CD4-positive, alpha-beta T cell treated with Interleukin-17A for 4 hours (primary cell): ENCODE data around the gene PAXIP1.

Experiments used
- DNase-seq: peaks from one replicate; pipeline ENCODE4 v3.0.0-alpha.2; 2020; ENCODE audit warnings: mixed read lengths

Gene PAXIP1

GRCh38 chr7:154911411-154911810, 91.5 kb downstream of the PAXIP1 start:
- no peak for DNase-seq

GRCh38 chr7:154910977-154911376, 91.9 kb downstream of the PAXIP1 start:
- DNase-seq = no peak

- DNase-seq = no peak
Observed at GRCh38 chr7:154910125-154910524, 92.8 kb downstream of the PAXIP1 start.

- no peak for DNase-seq
Observed at GRCh38 chr7:154909241-154910105, 93.5 kb downstream of the PAXIP1 start.

GRCh38 chr7:154907651-154908620, 95.0 kb downstream of the PAXIP1 start:
- no peak for DNase-seq

DNA sequence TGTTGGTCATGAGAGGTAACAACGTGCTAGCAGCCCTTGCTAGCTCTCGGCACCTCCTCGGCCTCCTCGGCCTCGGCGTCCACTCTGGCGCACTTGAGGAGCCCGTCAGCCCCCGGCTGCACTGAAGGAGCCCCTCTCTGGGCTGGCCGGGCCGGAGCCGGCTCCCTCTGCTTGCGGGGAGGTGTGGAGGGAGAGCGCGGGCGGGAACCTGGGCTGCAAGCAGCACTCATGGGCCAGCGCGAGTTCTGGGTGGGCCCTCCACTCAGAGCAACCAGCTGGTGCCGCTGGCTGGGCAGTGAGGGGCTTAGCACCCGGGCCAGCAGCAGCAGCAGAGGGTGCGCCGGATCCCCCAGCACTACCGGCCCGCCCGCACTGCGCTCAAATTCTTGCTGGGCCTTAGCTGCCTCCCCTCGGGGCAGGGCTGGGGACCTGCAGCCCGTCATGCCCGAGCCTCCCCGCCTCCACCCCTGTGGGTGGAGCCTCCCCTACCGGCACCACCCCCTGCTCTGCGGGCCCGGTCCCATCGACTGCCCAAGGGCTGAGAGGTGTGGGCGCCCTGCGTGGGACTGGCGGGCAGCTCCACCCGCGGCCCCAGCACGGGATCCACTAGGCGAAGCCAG, 96.1 kb downstream of the PAXIP1 start:
- DNase-seq = no peak

- DNase-seq = no peak
Observed at GRCh38 chr7:154906201-154906600, 96.7 kb downstream of the PAXIP1 start.

GRCh38 chr7:154905615-154906014, 97.3 kb downstream of the PAXIP1 start:
- DNase-seq = no peak

DNA sequence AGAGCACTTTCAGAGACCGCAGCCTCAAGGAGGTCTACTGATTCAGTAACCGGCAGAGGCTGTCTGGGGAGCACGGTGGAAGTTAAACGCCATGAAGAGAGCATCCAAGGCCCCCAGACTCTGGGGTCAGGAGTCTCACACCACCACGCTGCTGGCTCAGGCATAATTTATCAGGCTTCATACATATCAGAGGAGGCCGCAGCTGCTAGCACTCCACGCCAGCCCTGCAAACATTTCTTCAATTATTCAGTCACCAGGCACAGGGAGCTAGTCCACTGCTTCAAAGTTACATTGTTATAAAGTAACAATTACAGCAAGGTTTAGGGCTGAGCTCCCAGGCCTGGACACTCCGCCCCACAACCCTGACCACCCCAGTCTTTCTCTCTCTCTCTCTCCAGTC, 97.8 kb downstream of the PAXIP1 start:
- DNase-seq = no peak

- DNase-seq = no peak
Observed at GRCh38 chr7:154903083-154903731, 99.7 kb downstream of the PAXIP1 start.

DNA sequence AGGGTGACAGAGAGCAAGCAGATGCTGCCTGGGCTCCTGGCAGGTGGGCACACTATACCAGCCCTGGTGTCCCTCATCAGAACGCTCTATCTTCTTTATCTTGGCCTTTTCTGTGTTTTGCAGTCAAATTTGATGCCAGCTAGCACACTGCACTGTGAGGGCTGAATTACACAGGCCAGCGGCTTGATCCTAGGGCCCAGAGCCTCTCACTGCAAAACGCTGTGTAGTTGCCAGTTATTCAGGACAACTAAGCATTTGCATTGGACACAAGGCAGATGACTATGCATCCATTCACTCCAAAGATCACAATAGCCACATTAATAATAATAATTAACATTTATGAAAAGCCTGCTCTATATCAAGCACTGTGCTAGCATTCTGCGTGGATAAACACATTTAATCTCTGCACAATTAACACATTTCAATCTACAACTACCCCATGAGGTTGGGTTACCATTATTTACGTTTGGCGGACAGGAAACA, 100.3 kb downstream of the PAXIP1 start:
- no peak for DNase-seq

- DNase-seq = no peak
Observed at GRCh38 chr7:154899862-154900261, 103.1 kb downstream of the PAXIP1 start.

GRCh38 chr7:154898973-154899855, 103.7 kb downstream of the PAXIP1 start:
- DNase-seq = no peak

- no peak for DNase-seq
Observed at GRCh38 chr7:154896076-154896475, 106.8 kb downstream of the PAXIP1 start.
